ENCODE measurements around the gene ADAMTS6.
A peak's percentile ranks its signal among the peaks of the same experiment; 100 is the strongest.

Gene ADAMTS6

DNA sequence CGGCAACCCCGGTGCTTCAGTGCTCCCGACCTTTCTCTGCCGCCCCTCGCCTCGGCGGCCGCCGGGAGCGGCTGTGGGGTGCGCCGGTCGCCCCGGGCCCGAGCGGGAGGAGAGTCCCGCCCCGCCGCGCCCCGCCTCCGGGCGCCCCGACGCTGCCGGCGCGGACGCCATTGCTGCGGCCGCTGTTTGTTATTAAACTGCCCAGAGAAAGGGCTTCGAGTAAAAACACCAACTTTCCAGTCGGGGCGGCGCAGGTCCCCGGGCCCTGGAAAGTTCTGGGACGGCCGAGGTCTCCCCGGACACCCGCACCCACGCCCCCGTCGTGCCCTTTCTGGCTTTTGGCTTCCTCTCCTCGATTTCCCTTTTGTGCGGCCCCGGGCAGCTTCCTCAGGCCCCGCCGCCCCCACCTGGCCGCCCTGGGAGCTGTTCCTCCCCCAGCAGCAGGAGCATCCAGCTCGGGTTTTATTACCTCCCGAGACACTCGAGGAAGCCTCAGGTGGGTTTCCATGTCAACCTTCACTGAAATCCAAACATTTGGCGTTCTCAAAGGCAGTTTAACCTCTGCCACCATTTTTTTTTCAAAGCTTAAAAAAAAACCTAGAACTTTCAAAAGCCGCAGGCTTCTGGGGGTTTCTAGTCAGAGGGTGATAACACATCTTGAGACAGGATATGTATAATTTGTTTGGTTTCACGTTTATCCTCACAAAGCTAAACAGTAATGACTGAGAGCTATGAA lies 378.6 kb downstream of the ADAMTS6 start:
- ChIA-PET POLR2A (interaction anchor here (0.6 to 1.9 kb wide), 6 partner anchors 22 to 379 kb away, joined by 3 to 6 read pairs (median 4); partner anchors contain the start of gene ADAMTS6), CTCF (interaction anchor here (0.6 to 5.7 kb wide), 12 partner anchors 9 to 384 kb away, joined by 3 to 53 read pairs (median 4); partner anchors contain the start of gene ADAMTS6)
- Histone ChIP-seq H3K36me3 (ENCODE audit: control insufficient read depth in 2 of 2, insufficient read depth in 1 of 2, low read length in 2 of 2) (no peaks in the 10 kb centered on the region), H3K4me3 (ENCODE audit: low read depth, low read length) (peak overlapping the region; percentile 43), H3K4me1 (ENCODE audit: control insufficient read depth, insufficient read depth, low read length) (peaks cover 4% of the 10 kb centered on the region), H3K9me3 (ENCODE audit: control insufficient read depth, insufficient read depth, low read depth, low read length) (no peaks in the 10 kb centered on the region), H3K27ac (ENCODE audit: extremely low read depth, low read depth, low read length) (peak overlapping the region; percentile 74; the same call in 1 of the 2 replicates)
- TF ChIP-seq YY1 (tag by site-specific recombination; IDR thresholded peaks at IDR 0.05), result peak; percentile 62
- TF ChIP-seq ZNF501 (tag by site-specific recombination; IDR thresholded peaks at IDR 0.05), result peak; percentile 55; the same call in 1 of the 2 replicates
- TF ChIP-seq ZNF16 (tag by site-specific recombination; IDR thresholded peaks at IDR 0.05; ENCODE audit: low read depth), result no peak
- TF ChIP-seq, protein P1, sequence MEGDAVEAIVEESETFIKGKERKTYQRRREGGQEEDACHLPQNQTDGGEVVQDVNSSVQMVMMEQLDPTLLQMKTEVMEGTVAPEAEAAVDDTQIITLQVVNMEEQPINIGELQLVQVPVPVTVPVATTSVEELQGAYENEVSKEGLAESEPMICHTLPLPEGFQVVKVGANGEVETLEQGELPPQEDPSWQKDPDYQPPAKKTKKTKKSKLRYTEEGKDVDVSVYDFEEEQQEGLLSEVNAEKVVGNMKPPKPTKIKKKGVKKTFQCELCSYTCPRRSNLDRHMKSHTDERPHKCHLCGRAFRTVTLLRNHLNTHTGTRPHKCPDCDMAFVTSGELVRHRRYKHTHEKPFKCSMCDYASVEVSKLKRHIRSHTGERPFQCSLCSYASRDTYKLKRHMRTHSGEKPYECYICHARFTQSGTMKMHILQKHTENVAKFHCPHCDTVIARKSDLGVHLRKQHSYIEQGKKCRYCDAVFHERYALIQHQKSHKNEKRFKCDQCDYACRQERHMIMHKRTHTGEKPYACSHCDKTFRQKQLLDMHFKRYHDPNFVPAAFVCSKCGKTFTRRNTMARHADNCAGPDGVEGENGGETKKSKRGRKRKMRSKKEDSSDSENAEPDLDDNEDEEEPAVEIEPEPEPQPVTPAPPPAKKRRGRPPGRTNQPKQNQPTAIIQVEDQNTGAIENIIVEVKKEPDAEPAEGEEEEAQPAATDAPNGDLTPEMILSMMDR (tag by site-specific recombination; IDR thresholded peaks at IDR 0.05), result peak; percentile 47; the same call in 1 of the 2 replicates
- peak; percentile 14; the same call in 1 of the 2 replicates for TF ChIP-seq FEZF1 (tag by site-specific recombination; IDR thresholded peaks at IDR 0.05)
- TF ChIP-seq, protein P2, sequence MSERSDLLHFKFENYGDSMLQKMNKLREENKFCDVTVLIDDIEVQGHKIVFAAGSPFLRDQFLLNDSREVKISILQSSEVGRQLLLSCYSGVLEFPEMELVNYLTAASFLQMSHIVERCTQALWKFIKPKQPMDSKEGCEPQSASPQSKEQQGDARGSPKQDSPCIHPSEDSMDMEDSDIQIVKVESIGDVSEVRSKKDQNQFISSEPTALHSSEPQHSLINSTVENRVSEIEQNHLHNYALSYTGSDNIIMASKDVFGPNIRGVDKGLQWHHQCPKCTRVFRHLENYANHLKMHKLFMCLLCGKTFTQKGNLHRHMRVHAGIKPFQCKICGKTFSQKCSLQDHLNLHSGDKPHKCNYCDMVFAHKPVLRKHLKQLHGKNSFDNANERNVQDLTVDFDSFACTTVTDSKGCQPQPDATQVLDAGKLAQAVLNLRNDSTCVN (tag by site-specific recombination; optimal IDR thresholded peaks at IDR 0.05), result peak; percentile 52
- no peak for TF ChIP-seq HOXA7 (CRISPR knock-in tag; IDR thresholded peaks at IDR 0.05; ENCODE audit: borderline replicate concordance)
- 0 out of 2 replicates have a peak, but pooled peaks have one; percentile 10 for TF ChIP-seq KLF1 (tag by site-specific recombination; IDR thresholded peaks at IDR 0.05)
- peak; percentile 69 for TF ChIP-seq ZXDB (tag by site-specific recombination; IDR thresholded peaks at IDR 0.05)
- TF ChIP-seq ZBTB20 (tag by site-specific recombination; IDR thresholded peaks at IDR 0.05), result peak; percentile 59
- no peak for TF ChIP-seq ZNF423 (tag by site-specific recombination; IDR thresholded peaks at IDR 0.05)
- no peak for TF ChIP-seq ZNF221 (tag by site-specific recombination; IDR thresholded peaks at IDR 0.05; ENCODE audit: borderline replicate concordance)
- TF ChIP-seq ZNF24 (tag by site-specific recombination; IDR thresholded peaks at IDR 0.05), result 0 out of 2 replicates have a peak, but pooled peaks have one; percentile 14
- TF ChIP-seq OSR2 (tag by site-specific recombination; IDR thresholded peaks at IDR 0.05), result peak; percentile 53
- TF ChIP-seq, protein P3, sequence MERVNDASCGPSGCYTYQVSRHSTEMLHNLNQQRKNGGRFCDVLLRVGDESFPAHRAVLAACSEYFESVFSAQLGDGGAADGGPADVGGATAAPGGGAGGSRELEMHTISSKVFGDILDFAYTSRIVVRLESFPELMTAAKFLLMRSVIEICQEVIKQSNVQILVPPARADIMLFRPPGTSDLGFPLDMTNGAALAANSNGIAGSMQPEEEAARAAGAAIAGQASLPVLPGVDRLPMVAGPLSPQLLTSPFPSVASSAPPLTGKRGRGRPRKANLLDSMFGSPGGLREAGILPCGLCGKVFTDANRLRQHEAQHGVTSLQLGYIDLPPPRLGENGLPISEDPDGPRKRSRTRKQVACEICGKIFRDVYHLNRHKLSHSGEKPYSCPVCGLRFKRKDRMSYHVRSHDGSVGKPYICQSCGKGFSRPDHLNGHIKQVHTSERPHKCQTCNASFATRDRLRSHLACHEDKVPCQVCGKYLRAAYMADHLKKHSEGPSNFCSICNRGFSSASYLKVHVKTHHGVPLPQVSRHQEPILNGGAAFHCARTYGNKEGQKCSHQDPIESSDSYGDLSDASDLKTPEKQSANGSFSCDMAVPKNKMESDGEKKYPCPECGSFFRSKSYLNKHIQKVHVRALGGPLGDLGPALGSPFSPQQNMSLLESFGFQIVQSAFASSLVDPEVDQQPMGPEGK (tag by site-specific recombination; IDR thresholded peaks at IDR 0.05), result peak; percentile 77
- TF ChIP-seq SP7 (tag by site-specific recombination; IDR thresholded peaks at IDR 0.05), result peak; percentile 51; the same call in 1 of the 2 replicates
- no peak for TF ChIP-seq GFI1B (tag by site-specific recombination; IDR thresholded peaks at IDR 0.05)
- TF ChIP-seq, protein P4, sequence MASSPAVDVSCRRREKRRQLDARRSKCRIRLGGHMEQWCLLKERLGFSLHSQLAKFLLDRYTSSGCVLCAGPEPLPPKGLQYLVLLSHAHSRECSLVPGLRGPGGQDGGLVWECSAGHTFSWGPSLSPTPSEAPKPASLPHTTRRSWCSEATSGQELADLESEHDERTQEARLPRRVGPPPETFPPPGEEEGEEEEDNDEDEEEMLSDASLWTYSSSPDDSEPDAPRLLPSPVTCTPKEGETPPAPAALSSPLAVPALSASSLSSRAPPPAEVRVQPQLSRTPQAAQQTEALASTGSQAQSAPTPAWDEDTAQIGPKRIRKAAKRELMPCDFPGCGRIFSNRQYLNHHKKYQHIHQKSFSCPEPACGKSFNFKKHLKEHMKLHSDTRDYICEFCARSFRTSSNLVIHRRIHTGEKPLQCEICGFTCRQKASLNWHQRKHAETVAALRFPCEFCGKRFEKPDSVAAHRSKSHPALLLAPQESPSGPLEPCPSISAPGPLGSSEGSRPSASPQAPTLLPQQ (tag by site-specific recombination; IDR thresholded peaks at IDR 0.05), result peak; percentile 54; the same call in 1 of the 2 replicates
- TF ChIP-seq, protein P5, sequence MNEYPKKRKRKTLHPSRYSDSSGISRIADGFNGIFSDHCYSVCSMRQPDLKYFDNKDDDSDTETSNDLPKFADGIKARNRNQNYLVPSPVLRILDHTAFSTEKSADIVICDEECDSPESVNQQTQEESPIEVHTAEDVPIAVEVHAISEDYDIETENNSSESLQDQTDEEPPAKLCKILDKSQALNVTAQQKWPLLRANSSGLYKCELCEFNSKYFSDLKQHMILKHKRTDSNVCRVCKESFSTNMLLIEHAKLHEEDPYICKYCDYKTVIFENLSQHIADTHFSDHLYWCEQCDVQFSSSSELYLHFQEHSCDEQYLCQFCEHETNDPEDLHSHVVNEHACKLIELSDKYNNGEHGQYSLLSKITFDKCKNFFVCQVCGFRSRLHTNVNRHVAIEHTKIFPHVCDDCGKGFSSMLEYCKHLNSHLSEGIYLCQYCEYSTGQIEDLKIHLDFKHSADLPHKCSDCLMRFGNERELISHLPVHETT (tag by site-specific recombination; IDR thresholded peaks at IDR 0.05), result no peak
- no peak for TF ChIP-seq ZNF776 (tag by site-specific recombination; IDR thresholded peaks at IDR 0.05; ENCODE audit: borderline replicate concordance)
- TF ChIP-seq ZNF184 (tag by site-specific recombination; IDR thresholded peaks at IDR 0.05), result no peak
- no peak for TF ChIP-seq ZNF792 (tag by site-specific recombination; IDR thresholded peaks at IDR 0.05)
- peak; percentile 64; the same call in 1 of the 2 replicates for TF ChIP-seq ZEB2 (tag by site-specific recombination; IDR thresholded peaks at IDR 0.05)
- TF ChIP-seq ZFHX2 (tag by site-specific recombination; conservative IDR thresholded peaks at IDR 0.05), result peak; percentile 40; the same call in 1 of the 2 replicates
- TF ChIP-seq ZIC2 (tag by site-specific recombination; IDR thresholded peaks at IDR 0.05), result peak; percentile 39
- TF ChIP-seq, protein P6, sequence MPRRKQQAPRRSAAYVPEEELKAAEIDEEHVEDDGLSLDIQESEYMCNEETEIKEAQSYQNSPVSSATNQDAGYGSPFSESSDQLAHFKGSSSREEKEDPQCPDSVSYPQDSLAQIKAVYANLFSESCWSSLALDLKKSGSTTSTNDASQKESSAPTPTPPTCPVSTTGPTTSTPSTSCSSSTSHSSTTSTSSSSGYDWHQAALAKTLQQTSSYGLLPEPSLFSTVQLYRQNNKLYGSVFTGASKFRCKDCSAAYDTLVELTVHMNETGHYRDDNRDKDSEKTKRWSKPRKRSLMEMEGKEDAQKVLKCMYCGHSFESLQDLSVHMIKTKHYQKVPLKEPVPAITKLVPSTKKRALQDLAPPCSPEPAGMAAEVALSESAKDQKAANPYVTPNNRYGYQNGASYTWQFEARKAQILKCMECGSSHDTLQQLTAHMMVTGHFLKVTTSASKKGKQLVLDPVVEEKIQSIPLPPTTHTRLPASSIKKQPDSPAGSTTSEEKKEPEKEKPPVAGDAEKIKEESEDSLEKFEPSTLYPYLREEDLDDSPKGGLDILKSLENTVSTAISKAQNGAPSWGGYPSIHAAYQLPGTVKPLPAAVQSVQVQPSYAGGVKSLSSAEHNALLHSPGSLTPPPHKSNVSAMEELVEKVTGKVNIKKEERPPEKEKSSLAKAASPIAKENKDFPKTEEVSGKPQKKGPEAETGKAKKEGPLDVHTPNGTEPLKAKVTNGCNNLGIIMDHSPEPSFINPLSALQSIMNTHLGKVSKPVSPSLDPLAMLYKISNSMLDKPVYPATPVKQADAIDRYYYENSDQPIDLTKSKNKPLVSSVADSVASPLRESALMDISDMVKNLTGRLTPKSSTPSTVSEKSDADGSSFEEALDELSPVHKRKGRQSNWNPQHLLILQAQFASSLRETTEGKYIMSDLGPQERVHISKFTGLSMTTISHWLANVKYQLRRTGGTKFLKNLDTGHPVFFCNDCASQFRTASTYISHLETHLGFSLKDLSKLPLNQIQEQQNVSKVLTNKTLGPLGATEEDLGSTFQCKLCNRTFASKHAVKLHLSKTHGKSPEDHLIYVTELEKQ (tag by site-specific recombination; IDR thresholded peaks at IDR 0.05; ENCODE audit: borderline replicate concordance), result no peak

All from HEK293 (cell line).